ENCODE data around the gene CCNL2. TPM values are rescaled to one million over a fixed set of nuclear protein-coding genes. Genes with fewer than 3 reads are reported as not detected.

The CCNL2 gene
- total and polyA plus RNA-seq, 2 of the 13 experiments (the other 11 are each of a cell fraction or from before 2014, with no cell fraction given): 105 to 340 TPM

DNA sequence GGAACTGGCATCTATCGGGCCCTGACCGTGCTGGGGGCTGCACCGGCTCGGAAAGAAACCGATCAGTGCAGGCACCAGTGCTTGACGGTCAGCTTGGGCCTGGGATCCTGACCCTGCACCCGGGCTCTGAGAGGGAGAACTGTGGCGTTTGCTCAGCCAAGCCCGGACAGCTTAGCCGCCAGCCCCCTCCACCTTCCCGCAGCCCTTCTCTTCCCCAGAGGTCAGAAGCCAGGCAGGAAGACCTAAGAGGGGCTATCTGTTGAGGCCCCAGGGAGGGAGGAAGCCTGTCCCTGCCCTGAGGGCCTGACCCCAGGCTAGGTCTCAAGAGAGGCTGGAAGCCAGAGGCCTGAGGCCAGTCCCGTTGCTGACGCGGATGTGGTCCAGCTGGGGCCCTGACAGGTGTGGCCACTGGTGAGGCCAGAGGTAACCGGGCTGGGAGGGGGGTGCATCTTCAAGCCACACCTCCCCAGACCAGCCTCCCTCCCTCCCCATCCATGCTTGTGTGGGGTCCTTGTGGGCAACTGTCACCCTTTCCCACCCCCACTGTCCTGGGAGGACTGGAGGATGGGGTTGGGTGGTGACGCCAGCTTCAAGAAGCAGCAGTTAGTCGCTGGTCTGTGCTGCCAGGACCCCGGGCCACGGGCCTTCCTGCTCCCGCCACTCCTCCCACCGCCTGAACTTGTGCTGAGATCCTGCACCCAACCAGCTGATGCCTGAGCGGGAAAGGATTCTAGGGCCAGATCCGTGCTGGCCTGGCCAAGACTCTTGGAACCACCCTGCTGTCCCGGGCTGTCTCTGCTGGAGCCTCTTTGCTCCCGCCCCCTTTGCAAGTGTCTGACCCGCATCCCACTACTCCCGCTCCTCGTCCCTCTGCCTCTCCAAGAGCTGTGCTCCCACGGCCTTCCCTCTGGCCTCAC is 47.4 kb downstream of the CCNL2 start:
- Histone ChIP-seq H3K79me2 (ENCODE audit: insufficient read depth, low read length) (peaks cover 21% of the 10 kb centered on the region), H3K4me3 (replicated peaks in 1 of 3; ENCODE audit: insufficient read depth in 1 of 3, low read depth in 2 of 3, low read length in 3 of 3) (peak overlapping the region in 1 of 3 experiments; percentile 10; a peak in 2 of 6 replicates), H2AFZ (ENCODE audit: low read length) (no peak overlapping the region), H3K36me3 (replicated peaks in 1 of 2; ENCODE audit: control insufficient read depth in 1 of 2, insufficient read depth in 2 of 2, low read length in 2 of 2) (no peaks in the 10 kb centered on the region), H3K4me2 (ENCODE audit: low read depth, low read length) (peak overlapping the region; percentile 32), H4K20me1 (ENCODE audit: insufficient read depth, low read length) (peaks cover 10% of the 10 kb centered on the region; the same call in 1 of the 2 replicates), H3K4me1 (ENCODE audit: insufficient read depth, low read length) (peaks cover 27% of the 10 kb centered on the region), H3K9me3 (ENCODE audit: low read length) (no peaks in the 10 kb centered on the region), H3K27ac (ENCODE audit: extremely low read length, insufficient read depth, low read length) (no peak overlapping the region), H3K27me3 (ENCODE audit: control insufficient read depth in 1 of 2, insufficient read depth in 2 of 2, low read length in 2 of 2) (no peaks in the 10 kb centered on the region), H3K9ac (ENCODE audit: insufficient read depth, low read depth, low read length) (no peak overlapping the region)
- peak; percentile 1; the same call in 1 of the 3 replicates for ATAC-seq
- 63% methylated on average over 10 of the region's 29 CpGs for WGBS (ENCODE audit: low lambda C conversion rate)
- FAIRE-seq: no peak
- no TSS peak for BruUV-seq (replicated peaks)
- no peak for DNase-seq (ENCODE audit: low spot score)
- ChIA-PET POLR2A (interaction anchor here (0.8 to 1.8 kb wide), 4 partner anchors 9 to 81 kb away, joined by 3 to 7 read pairs (median 5); partner anchors contain the start of gene AURKAIP1), CTCF (ENCODE audit: low intra/inter-chr PET ratio, low total read pairs) (no interaction called here)
- intact Hi-C loops (cut with micrococcal nuclease; ENCODE audit: unreplicated experiment) (no loop called here), in situ Hi-C loops (cut with HindIII; ENCODE audit: extremely low pct_ligation_motif_present, low pct_unique_long_range_greater_than_20kb) (no loop called here)
- no peak for TF ChIP-seq IKZF1 (IDR thresholded peaks at IDR 0.05)
- no peak for TF ChIP-seq SNRNP70 (IDR thresholded peaks at IDR 0.05; ENCODE audit: low read depth, low read length)
- no peak for TF ChIP-seq ZC3H13 (CRISPR knock-in tag; IDR thresholded peaks at IDR 0.05)
- no peak for TF ChIP-seq E2F5 (CRISPR knock-in tag; conservative IDR thresholded peaks at IDR 0.05)
- TF ChIP-seq, protein P1, sequence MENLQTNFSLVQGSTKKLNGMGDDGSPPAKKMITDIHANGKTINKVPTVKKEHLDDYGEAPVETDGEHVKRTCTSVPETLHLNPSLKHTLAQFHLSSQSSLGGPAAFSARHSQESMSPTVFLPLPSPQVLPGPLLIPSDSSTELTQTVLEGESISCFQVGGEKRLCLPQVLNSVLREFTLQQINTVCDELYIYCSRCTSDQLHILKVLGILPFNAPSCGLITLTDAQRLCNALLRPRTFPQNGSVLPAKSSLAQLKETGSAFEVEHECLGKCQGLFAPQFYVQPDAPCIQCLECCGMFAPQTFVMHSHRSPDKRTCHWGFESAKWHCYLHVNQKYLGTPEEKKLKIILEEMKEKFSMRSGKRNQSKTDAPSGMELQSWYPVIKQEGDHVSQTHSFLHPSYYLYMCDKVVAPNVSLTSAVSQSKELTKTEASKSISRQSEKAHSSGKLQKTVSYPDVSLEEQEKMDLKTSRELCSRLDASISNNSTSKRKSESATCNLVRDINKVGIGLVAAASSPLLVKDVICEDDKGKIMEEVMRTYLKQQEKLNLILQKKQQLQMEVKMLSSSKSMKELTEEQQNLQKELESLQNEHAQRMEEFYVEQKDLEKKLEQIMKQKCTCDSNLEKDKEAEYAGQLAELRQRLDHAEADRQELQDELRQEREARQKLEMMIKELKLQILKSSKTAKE (CRISPR knock-in tag; IDR thresholded peaks at IDR 0.05; ENCODE audit: borderline replicate concordance): no peak
- TF ChIP-seq PTBP1 (IDR thresholded peaks at IDR 0.05; ENCODE audit: low read depth, low read length, poor library complexity, severe bottlenecking): no peak
- no peak for TF ChIP-seq ZNF550 (CRISPR knock-in tag; IDR thresholded peaks at IDR 0.05; ENCODE audit: borderline replicate concordance)
- TF ChIP-seq GATA4 (IDR thresholded peaks at IDR 0.05; ENCODE audit: borderline replicate concordance, low read depth): no peak
- no peak for TF ChIP-seq KLF9 (CRISPR knock-in tag; IDR thresholded peaks at IDR 0.05; ENCODE audit: low read depth)
- TF ChIP-seq CBX1 (IDR thresholded peaks at IDR 0.05; ENCODE audit: low read depth): no peak
- TF ChIP-seq BRF2 (CRISPR knock-in tag; IDR thresholded peaks at IDR 0.05): no peak
- TF ChIP-seq SP5 (CRISPR knock-in tag; IDR thresholded peaks at IDR 0.05; ENCODE audit: borderline replicate concordance, low read depth): no peak
- 0 out of 2 replicates have a peak, but pooled peaks have one; percentile 13 for TF ChIP-seq ZBTB33 (CRISPR knock-in tag; IDR thresholded peaks at IDR 0.05)
- peak; percentile 67 for TF ChIP-seq ZNF263 (CRISPR knock-in tag; IDR thresholded peaks at IDR 0.05)
- no peak for TF ChIP-seq RFXAP (CRISPR knock-in tag; IDR thresholded peaks at IDR 0.05; ENCODE audit: borderline replicate concordance)
